Stimulated activated CD4-positive, alpha-beta T cell treated with anti-CD3 and anti-CD28 coated beads, Interleukin-1b, Interleukin-23, amount 100 ng/mL, for 1 hour (primary cell): ENCODE data around the gene KAZN.

Experiments
- DNase-seq, 2 donors: peaks; one replicate each; pipeline ENCODE4 v3.0.0-alpha.2; 2020; ENCODE audit warnings: low read depth in 2 of 2

Gene KAZN

DNA sequence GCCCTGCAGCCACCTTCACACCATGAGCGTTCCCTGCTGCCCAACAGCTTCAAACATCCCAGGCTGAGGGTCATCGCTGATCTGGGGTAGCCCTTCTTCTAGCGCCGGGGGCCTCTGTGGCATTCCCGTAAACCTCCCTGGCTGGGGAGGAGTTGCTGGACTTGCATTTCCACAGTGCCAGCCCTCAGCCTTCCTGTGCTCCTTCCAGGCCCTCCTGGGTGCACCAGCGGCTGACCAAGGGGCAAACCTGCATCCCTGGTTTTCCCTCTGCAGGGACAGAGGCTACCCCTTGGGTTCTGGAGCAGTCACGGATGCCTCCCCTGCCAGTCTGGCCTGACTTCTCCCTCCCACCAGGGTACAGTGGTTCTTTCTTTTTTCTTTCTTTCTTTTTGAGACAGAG is 336.4 kb downstream of the KAZN start:
- DNase-seq: no peak

DNA sequence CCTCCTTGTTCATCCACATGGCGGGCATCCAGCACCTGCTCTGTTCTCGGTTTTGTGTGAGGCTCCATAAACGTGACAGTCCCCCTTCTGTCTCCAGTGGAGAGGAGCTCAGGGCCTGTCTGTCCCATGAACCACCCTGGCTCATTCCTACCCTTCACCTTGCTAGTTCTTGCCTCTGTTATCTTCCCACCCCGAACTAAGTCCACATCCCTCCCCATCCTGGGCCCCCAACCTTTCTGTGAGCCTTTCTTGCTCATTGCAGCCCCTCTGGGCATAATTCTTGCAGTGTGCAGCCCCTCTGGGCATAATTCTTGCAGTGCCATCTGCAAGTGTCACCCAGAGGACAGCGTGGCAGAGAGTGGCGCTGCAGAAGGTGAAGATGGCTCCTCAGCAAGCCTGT is 338.3 kb downstream of the KAZN start:
- no peak for DNase-seq

DNA sequence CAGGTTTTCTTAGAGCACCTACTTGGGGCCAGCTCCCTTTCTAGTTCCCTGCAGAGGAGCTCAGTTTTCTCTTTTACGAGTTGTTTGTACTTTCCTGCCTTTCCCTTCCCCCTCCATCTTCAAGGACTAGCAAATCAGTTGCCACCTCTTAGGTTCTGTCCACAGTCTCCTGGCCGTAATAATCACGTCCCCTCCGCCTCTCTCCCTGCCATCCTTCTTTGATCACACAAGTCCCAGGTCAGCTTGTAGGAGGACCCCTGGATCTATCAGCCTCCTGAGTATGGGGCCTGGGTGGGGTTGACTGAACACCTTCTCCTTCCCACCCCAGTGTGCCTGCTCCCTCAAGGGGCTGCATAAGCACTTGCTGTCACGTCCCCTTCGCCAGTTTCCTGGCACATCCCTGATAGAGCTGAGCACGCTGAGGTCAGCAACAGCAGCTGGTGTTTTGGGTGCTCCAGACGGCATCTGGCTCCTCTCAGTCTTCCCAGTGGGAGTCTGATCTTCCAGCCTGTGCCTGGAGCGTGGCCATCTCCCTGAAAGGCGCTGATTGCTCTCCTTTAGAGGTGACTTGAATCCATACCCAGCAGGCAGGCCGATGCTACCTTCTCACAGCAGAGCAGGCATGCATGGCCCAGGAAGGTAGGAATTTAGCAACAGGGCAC is 338.9 kb downstream of the KAZN start:
- DNase-seq: no peak

DNA sequence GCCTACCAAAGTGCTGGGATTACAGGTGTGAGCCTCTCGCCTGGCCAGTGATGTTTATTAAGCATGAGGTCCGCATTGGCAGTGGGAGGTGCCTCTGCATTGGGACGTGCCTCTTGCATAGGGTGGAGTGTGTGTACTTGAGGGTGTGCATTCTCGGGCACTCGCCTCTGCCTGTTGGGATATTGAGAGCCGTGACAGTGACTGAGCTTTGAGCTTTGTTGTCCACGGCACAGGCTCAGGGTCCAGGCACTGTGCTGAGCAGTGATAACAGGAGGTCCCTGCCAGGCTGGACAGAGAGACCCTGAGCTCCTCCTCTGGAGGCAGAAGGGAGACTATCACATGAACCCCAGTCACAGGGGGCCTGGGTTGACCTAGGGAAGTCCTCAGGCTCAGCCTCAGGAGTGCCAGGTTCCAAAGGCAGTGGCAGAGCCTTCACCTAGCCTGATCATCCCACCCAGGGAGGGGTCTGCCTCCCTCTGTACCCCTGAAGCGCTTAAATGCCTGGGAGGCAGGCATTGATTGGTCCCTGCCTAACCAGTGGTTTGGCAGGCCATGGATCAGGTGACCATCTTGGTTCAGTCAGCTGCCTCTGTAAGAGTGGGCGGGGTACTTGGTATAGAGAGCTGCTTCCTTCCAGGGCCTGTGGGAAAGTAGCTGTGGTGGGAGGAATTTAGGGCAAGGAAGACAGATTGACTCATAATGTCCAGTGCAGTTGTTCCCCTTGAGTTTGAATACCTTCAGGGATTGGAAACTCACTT is 341.2 kb downstream of the KAZN start:
- no peak for DNase-seq

DNA sequence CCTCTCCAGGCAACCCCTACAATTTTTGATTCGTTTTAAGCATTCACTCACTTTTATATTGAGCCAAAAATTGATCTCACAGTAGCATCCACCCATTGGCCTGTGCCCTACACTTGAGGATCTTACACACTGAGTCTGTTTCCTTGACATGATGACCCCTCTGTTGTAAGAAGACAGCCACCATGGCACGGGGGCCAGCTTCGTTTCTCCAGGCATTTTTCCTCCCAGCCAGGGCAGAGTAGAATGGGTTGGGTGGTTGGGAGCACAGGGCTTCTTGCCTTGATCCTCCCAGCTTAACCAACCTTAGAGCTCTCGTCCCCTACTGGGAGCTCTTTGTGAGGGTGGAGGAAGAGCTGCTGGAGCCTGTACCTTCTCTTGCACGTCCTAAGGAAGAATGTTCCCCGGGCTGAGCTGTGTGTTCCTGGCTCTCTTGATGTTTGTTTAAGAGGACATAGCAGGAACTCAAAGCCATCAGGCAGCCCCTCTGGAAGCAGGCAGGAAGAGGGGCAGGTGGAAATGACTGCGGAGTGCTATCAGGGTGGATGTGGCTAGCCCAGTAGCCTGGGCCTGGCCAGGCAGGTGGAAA is 341.9 kb downstream of the KAZN start:
- no peak for DNase-seq

DNA sequence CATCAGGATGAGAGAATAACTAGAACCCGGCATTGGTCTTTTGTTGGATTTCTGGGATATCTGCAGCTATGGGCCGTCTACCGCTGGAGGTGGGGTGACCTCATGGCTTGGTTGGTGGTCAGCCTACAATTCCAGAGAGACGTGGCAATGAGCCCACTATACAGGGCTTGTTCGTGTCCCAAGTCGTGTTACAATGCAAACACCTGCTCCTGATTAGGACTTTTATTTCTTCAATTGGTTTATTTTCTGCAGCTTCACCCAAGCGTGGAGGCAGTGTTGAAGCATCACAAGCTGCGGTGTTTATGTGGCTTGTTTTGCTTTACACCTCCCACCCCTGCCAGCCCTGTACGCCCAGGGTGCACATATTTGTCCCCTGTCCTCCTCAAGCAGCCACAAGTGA is 343.4 kb downstream of the KAZN start:
- no peak for DNase-seq

DNA sequence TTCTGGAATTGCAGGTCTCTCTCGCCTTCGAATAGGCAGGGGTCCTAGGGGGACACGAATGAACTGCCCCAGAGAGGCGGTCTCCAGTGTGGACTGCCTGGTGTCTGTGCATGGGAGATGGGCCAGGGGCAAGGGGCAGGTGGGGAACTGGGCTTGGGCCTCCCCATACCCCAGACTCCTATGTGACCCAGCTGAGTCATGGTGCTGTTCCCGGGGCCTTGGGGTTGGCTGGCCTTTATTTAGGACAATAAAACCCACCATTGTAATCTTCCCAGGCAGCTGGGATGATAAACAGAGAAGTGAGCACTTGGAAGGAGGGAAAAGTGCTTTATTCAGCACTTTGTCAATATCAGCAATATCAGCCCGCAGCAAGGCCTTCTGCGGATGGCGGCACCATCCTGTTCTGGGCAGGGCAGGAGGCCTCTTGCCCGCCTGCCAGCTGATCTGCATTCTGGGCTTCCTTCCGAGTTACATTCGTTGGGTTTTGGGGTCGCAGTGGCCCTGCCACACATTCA is 346.0 kb downstream of the KAZN start:
- no peak for DNase-seq

DNA sequence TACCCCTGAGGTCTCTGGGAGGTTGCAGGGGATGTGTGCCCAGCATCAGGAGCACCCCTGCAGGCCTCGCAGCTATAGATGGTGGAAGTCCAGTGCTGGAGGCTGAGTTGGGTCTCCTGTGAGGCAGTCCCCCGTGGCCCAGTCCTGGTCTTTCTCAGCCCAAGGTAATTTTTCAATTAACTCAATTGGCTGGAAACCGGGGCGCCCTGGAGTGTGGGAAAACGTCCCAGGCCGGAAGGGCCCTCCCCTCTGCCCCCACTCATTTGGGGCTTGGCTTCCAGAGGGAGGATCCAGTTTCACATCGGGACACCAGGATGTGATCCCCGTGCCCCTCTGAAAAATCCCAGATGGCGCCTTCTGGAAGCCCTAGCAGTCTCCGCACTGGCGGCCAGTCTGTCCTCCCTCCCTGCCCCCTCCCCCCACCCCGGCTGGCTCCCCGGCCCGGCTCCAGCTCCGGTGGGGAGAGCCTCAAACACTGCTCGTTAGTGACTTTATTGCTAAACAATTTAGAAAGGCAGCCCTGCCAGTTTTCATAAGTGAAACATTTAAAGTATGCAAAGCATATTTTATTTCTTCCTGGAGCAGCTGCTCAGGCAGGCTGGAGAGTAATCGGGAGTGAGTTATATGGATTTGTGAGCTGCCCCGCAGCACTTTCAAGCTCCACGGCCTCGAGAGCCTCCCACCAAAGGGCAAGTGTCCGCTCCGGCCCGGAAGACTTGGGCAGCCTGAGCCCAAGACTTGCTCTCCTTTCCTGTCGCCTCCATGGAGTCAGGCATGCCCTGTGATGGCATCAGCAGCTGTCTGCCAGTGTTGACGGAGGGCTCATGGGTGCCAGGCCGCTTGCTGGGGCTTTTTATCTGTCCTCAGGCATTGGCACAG is 346.9 kb downstream of the KAZN start:
- DNase-seq: no peak

DNA sequence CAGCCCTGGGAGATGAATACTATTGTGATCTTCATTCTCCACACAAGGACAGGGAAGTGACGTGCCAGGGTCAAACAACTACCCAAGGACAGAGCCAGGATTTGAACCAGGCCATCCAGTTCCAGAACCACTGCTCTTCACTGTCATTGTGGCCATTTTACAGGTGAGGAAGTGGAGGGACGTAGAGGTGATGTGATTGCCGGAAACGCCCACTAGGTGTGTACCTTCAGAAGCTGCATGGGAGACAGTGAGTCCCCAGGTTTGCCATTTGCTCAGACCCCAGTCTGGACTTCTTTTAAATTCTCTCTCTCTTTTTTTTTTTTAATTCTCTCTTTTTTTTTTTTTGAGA is 347.5 kb downstream of the KAZN start:
- DNase-seq: no peak

DNA sequence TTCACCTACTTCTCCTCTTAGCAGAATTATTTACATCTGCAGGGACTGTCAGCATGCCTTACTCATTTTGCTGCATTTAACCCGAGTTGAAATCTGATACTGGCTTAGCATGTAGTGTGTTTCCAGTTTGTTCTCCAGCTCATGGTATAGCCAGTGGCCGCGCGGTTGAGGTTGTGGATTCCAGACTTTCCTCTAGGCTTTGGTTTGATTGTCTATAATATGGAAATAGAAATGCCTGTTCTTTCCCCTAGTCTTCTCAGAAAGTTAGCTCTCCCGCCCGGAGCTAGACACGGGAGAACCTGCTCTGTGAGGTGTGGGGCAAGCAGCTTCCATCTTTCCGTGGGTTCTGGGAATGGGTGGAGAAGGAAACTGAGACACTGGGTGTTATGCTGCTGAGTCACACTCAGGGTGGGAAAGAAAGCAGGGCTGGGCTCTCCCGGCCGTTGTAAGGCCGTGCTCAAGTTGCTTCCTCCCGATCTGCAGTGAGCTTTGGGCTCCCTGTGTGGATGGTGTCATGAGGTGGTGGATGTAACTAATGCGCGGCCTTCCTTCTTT is 348.3 kb downstream of the KAZN start:
- no peak for DNase-seq

DNA sequence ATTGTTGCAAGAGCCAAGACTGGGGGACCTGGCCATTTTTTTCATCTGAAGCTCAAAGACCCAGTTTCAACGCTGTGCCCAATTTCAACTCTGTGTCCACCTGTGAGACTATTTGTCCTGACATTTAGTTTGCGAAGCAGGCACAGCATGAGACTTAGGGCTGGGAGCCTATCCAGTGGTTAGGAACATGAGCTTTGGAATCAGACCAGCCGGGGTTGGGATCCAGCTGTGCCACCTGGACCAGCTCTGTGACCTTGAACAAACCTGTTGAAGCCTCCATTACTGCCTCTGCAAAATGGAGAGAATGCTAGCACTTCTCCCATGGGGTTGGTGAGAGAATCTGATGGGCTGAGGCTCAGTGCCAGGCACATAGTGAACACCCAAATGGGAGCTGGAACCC is 348.9 kb downstream of the KAZN start:
- no peak for DNase-seq

DNA sequence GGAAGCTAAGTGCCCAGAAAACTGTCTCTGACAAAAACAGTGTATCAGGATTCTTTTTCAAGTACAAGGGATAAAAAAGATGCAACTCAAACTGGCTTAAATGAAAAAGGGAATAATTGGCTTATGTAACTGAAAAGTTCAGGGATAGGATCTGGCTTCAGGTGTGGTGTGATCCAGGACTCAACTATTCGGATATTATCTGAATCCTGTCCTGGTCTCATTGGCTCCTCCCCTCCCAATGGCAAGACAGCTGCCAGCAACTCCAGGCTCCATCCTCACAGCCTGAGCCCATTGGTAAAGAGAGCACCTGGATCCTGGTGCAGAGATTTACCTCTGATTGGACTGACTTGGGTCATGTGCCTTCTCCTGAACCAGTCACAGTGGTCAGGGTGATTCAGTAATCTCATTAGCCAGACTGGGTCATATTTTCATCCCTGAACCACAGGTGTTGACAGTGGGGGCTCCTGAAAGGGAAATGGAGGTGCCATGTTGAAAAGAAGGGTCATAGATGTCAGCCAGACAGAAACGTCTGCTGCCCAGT is 349.7 kb downstream of the KAZN start:
- DNase-seq: no peak

DNA sequence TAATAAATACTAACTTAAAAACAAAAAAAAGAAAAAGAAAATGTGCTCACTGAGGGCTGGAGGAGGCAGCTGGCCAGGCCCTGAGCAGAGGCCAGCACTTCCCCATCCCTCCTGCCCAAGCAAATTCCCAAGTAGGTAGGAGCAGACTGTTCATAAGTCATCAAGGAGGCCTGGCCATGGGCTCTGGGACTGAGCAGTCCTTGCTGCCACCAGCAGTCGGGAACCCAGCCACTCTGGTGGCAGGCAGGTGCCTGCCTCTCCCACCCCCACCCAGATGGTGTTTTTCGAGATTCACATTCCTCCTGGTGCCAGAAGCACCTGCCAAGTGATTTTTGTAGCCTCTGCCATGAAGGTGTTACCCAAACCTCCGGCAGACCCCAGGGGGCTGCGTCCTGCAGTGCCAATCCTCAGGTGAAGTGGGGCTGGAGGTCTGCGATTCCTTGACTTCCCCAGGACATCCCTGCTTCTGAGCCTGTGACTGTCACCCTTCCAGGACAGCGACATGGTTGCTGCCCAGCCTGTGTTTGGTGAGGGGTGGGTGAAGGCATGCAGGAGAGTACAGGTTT is 350.9 kb downstream of the KAZN start:
- DNase-seq: no peak

DNA sequence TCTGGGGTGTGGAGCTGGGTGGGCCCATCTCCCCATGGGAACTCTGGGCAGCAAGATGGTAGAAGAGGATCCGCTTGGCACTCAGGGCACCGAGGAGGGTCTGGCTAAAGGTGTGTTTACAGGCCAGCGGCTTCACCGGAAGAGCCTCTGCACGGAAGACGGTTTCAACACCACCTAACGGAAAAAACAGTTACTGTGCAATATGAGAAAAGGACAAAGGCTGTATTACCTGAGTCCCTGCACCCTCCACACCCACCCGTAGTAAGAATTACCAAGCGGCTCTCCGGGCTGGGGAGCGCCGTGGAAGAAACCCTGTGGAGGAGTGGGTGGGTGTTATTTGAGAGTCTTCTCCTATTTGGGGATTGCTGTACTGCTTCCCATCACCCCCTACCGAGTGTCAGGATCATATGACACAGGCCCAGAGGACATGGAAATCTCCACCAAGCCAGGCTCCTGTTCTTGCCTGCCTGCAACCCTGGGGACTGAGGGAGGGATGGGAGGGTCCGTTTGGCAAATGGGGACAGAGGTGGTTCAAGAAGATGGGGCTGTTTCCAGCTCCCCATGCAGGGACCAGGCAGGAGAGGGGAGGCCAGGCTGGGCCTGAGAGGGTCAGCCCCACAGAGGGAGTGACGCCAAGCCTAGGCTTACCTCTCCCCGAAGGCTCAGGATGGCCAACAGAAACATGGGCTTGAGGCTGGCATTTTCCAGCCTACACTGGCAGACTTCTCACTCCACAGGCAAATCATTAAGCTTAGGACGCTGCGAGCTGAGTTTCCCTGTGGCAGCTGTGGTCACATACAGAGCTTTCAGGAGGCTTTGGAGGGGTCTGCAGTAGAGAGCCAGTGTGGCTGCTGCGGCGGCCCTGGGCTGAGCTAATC is 351.6 kb downstream of the KAZN start:
- no peak for DNase-seq

DNA sequence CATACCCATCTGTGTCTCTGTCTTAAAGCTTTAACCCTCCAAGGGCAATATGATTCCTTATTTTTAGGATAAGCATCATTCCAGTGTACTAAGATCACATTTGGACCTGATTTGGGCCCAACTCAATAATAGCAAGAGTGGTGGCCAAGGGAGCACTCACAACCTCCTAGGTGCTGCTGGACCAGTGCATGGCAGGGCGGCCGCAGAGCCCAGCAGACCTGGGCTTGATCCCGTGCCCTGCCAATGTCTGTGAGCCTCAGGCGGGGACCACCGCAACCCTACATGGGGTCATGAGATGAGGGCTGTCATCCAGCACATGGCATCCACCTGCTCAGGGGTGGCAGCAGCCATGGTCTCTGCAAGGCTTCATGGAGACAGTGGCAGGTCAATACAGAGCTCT is 353.3 kb downstream of the KAZN start:
- no peak for DNase-seq

DNA sequence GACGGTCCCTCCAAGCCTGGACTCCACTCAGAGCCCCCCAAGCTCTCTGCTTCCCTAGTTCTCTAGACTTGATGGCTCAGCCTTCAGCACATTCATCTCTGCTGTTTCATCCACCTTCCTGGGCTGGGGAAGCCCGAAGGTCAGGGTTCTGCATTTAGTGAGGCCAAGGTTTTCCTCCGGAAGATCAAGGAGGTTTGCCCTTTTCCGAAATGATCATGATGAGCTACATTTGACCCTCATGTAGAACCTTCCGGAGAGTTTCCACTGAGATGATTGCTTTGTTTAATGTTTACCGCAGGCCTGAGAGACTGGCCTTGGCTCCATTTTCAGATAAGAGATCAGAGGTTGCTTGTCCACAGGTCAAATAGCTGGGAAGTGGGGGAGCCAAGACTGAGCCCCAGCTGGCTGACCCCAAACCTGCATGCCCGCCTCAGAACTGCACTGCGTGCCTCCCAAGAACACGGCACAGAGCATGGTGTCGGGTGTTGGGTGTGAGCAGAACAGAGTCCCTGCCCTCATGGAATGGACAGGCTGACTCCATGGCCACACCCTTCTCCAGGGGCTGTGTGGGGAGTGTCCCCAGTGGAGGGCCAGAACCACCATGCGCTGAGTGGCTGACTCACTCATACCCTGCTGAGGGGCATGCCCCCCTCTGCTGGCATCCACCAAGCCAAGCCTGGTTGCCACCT is 354.3 kb downstream of the KAZN start:
- DNase-seq: no peak

DNA sequence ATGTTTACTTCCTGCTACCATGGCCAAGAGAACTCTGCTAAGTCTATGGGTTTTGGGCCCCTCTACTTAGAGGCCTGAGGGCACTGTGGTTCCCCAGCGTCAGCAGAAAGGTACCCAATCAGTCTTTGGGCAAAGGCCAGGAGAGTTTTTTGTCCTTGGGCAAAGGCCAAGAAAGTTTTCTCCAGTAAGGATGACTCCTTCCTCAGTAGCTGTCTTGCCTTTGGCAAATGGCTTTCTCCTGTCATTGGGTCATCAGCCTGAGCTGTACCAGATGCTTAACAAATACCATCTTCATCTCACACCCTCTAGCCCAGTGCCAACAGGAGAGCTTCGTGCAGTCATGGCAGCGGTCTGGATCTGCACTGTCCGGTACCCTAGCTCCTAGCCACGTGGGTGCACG is 355.7 kb downstream of the KAZN start:
- DNase-seq: no peak

DNA sequence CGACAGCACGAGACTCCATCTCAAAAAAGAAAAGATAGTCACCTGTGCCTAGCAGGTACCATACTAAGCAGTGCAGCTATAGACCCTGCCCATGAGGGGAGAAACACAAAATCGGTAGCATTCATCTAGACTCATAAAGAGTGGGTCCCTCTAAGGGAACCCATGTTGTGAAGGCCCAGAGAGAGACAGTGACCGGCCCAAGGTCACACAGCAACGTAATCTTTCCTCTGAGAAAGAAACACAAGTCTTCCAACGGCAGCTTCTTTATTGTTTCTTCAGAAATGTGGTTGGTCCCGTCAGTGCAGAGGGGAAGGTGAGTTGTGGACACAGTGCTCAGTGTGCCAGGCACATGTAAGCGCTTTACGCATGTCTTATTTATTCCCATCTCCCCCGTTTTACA is 356.4 kb downstream of the KAZN start:
- no peak for DNase-seq

DNA sequence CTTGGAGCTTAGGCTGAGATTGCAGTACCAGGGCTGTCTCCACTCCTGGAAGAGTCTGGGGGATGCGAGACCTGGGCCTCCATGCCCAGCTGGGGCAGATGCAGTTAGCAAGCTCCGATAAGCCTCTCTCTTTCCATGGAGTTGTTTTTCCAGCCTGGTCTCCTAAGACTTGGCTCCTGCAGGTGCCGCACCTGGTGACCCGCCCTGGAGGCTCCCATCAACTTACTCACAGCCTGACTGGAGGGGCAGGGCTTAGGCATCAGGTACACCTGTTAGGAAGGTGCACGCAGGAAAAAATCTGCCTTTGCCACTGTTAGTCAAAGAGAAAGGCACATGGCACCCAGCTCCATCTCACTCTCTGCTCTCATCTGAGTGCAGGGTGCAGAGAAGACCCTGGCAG is 356.9 kb downstream of the KAZN start:
- no peak for DNase-seq

DNA sequence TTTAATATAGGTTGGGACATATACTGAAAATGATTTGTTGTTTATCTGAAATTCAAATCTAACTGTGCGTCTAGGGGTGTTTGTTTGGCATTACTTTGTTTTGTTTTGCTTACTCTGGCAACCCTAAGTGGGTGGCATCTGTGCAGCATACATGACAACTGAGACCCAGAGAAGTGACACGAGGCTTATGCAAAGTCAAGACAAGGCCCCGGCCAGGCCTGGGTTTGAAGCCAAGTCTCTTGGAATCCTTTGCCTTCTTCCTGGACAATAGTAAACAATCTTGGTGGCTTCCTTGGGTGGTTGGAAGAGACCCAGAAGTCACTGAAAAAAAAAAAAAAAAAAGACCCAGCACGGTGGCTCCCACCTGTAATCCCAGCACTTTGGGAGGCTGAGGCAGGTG is 357.5 kb downstream of the KAZN start:
- DNase-seq: no peak
